Neural cell (in vitro differentiated cells): Measurements from ENCODE around the gene GZMA. TPM values are rescaled to one million over a fixed set of nuclear protein-coding genes. Genes with fewer than 3 reads are reported as not detected.

ENCODE experiments used
- H2AFZ ChIP-seq: fragments of 200-600, 300-800 bp; sonication (generic), shearing (Covaris generic); 2 replicates; pipeline ENCODE4 v1.6.0; 2014; ENCODE audit warnings: low read depth, mild to moderate bottlenecking, antibody characterized with exemption, low read length, moderate library complexity
- H3F3A ChIP-seq: fragments of 200-600 bp; shearing (Covaris generic); 2 replicates; pipeline ENCODE4 v1.6.1; 2016; ENCODE audit warnings: mild to moderate bottlenecking, moderate library complexity, mixed read lengths, antibody characterized with exemption, low read length; ENCODE audit not compliant: insufficient read depth, poor library complexity, severe bottlenecking
- H3K27ac ChIP-seq: fragments of 200-600, 300-800 bp; sonication (generic), shearing (Covaris generic); 2 replicates; pipeline ENCODE4 v1.5.1; 2014; ENCODE audit warnings: mild to moderate bottlenecking, low read length, moderate library complexity
- H3K27me3 ChIP-seq: fragments of 300-800, 200-600 bp; sonication (generic), shearing (Covaris generic); 2 replicates; pipeline ENCODE4 v1.6.0; 2014; ENCODE audit warnings: mild to moderate bottlenecking, low read depth, low read length, moderate library complexity; ENCODE audit not compliant: insufficient read depth
- H3K36me3 ChIP-seq: fragments of 300-800, 200-600 bp; sonication (generic), shearing (Covaris generic); 2 replicates; pipeline ENCODE4 v1.5.1; 2014; ENCODE audit warnings: mild to moderate bottlenecking, antibody characterized with exemption, low read length, moderate library complexity; ENCODE audit not compliant: insufficient read depth
- H3K4me2 ChIP-seq: fragments of 300-800, 200-600 bp; sonication (generic), shearing (Covaris generic); 2 replicates; pipeline ENCODE4 v1.6.0; 2014; ENCODE audit warnings: mild to moderate bottlenecking, low read length
- H3K4me3 ChIP-seq: fragments of 300-800, 200-600 bp; sonication (generic), shearing (Covaris generic); 2 replicates; pipeline ENCODE4 v1.5.1; 2014; ENCODE audit warnings: mild to moderate bottlenecking, low read length, moderate library complexity
- H3K79me2 ChIP-seq: fragments of 200-600 bp; shearing (Covaris generic); replicated peaks from 2 replicates; pipeline ENCODE4 v1.6.0; 2014; ENCODE audit warnings: mild to moderate bottlenecking, low read length, moderate library complexity; ENCODE audit not compliant: insufficient read depth
- H3K9ac ChIP-seq: fragments of 300-800, 200-600 bp; sonication (generic), shearing (Covaris generic); 2 replicates; pipeline ENCODE4 v1.6.1; 2016; ENCODE audit warnings: mild to moderate bottlenecking, low read length, mixed read lengths
- H3K9me2 ChIP-seq: fragments of 200-600 bp; shearing (Covaris generic); 2 replicates; pipeline ENCODE4 v1.6.1; 2016; ENCODE audit warnings: mild to moderate bottlenecking, low read length, mixed read lengths; ENCODE audit not compliant: insufficient read depth
- H3K9me3 ChIP-seq: fragments of 200-600, 300-800 bp; sonication (generic), shearing (Covaris generic); 2 replicates; pipeline ENCODE4 v1.6.1; 2016; ENCODE audit warnings: mild to moderate bottlenecking, mixed run types, low read length, moderate library complexity, mixed read lengths
- H4K20me1 ChIP-seq: fragments of 200-600 bp; shearing (Covaris generic); 2 replicates; pipeline ENCODE4 v1.6.1; 2016; ENCODE audit warnings: mild to moderate bottlenecking, mixed run types; ENCODE audit not compliant: insufficient read depth
- CTCF ChIP-seq: fragments of 450-650 bp; IDR thresholded peaks from 2 replicates; pipeline ENCODE4 v1.5.1; 2014; ENCODE audit warnings: antibody characterized with exemption, mild to moderate bottlenecking, moderate library complexity; ENCODE audit not compliant: poor library complexity, severe bottlenecking
- EP300 ChIP-seq: fragments of 450-650 bp; conservative IDR thresholded peaks from 2 replicates; pipeline ENCODE4 v1.6.1; 2014; ENCODE audit warnings: antibody characterized with exemption, mild to moderate bottlenecking, moderate library complexity; ENCODE audit not compliant: poor library complexity, severe bottlenecking
- EZH2 ChIP-seq: fragments of 200-600, 300-800 bp; shearing (Covaris generic), sonication (generic); IDR thresholded peaks from 2 replicates; pipeline ENCODE4 v1.6.1; 2014; ENCODE audit warnings: antibody characterized with exemption, low read length, borderline replicate concordance, mild to moderate bottlenecking; ENCODE audit not compliant: insufficient read depth, poor library complexity, severe bottlenecking
- MXI1 ChIP-seq: fragments of 450-650 bp; conservative IDR thresholded peaks from 2 replicates; pipeline ENCODE4 v1.6.1; 2014; ENCODE audit warnings: antibody characterized with exemption, mild to moderate bottlenecking; ENCODE audit not compliant: poor library complexity, severe bottlenecking
- POLR2AphosphoS5 ChIP-seq: IDR thresholded peaks from 2 replicates; pipeline ENCODE4 v1.6.1; 2012
- RAD21 ChIP-seq: fragments of 450-650 bp; conservative IDR thresholded peaks from 2 replicates; pipeline ENCODE4 v1.6.1; 2014; ENCODE audit warnings: antibody characterized with exemption, mild to moderate bottlenecking, moderate library complexity
- REST ChIP-seq: IDR thresholded peaks from 2 replicates; pipeline ENCODE4 v1.6.1; 2012; ENCODE audit warnings: borderline replicate concordance
- SMC3 ChIP-seq: fragments of 450-650 bp; conservative IDR thresholded peaks from 2 replicates; pipeline ENCODE4 v1.6.1; 2014; ENCODE audit warnings: antibody characterized with exemption, mild to moderate bottlenecking, moderate library complexity; ENCODE audit not compliant: poor library complexity
- TAF1 ChIP-seq: IDR thresholded peaks from 2 replicates; pipeline ENCODE4 v1.6.1; 2012; ENCODE audit warnings: low read depth
- polyA plus RNA-seq: library from polyadenylated mRNA; depleted of rRNA; stranded (reverse); fragments of >200 nt; gene quantifications from 2 replicates; pipeline ENCODE4 v1.2.3, GENCODE V29; 2014

GZMA gene
- polyA plus RNA-seq, 1 donor from 2014 or later: not detected

- Histone ChIP-seq H3K4me3 (no peak overlapping the region), H3K27me3 (no peaks in the 10 kb centered on the region), H3F3A (peaks cover 5% of the 10 kb centered on the region), H3K27ac (no peak overlapping the region), H3K79me2 (no peaks in the 10 kb centered on the region), H3K9ac (no peak overlapping the region), H3K4me2 (no peak overlapping the region), H3K9me3 (no peaks in the 10 kb centered on the region), H3K36me3 (no peaks in the 10 kb centered on the region), H4K20me1 (no peaks in the 10 kb centered on the region), H3K9me2 (no peaks in the 10 kb centered on the region), H2AFZ (no peak overlapping the region)
- no peak for TF ChIP-seq TAF1
- no peak for TF ChIP-seq EZH2
- no peak for TF ChIP-seq EP300
- no peak for TF ChIP-seq REST
- no peak for TF ChIP-seq RAD21
- TF ChIP-seq CTCF: no peak
- no peak for TF ChIP-seq MXI1
- no peak for TF ChIP-seq SMC3
- no peak for TF ChIP-seq POLR2AphosphoS5
Measured at GRCh38 chr5:55114061-55114460, 11.6 kb downstream of the GZMA start.

- no peaks in the 10 kb centered on the region for H3K36me3 ChIP-seq
- H3K9me3 ChIP-seq: no peaks in the 10 kb centered on the region
- no peak overlapping the region for H3K27ac ChIP-seq
- H3K9me2 ChIP-seq: no peaks in the 10 kb centered on the region
- H2AFZ ChIP-seq: no peak overlapping the region
- H3K4me2 ChIP-seq: no peak overlapping the region
- H4K20me1 ChIP-seq: no peaks in the 10 kb centered on the region
- TF ChIP-seq EP300 (no peak), CTCF (no peak), MXI1 (no peak), REST (no peak), TAF1 (no peak), EZH2 (no peak), SMC3 (no peak), RAD21 (no peak), POLR2AphosphoS5 (no peak)
- no peaks in the 10 kb centered on the region for H3K79me2 ChIP-seq
- H3K4me3 ChIP-seq: no peak overlapping the region
- no peaks in the 10 kb centered on the region for H3K27me3 ChIP-seq
- no peaks in the 10 kb centered on the region for H3F3A ChIP-seq
- no peak overlapping the region for H3K9ac ChIP-seq
Measured at GRCh38 chr5:55123365-55123764, 20.9 kb downstream of the GZMA start.
